NCI-H460 (cell line): ENCODE measurements around the gene TBX4. TPM values are rescaled to one million over a fixed set of nuclear protein-coding genes. Genes with fewer than 3 reads are reported as not detected.
"Not testable (repeated sequence)": the region's sequence is repeated elsewhere in the genome, so short reads cannot be mapped to it uniquely, and the experiment has no call there.

ENCODE experiments used
- DNase-seq: peaks from one replicate; pipeline ENCODE4 v3.0.0-alpha.2; 2016; ENCODE audit warnings: low read depth; ENCODE audit errors: extremely low read depth
- total RNA-seq: library from RNA; depleted of rRNA; stranded (reverse); fragments of >200 nt; shearing (Covaris generic); gene quantifications from 2 replicates; pipeline ENCODE4 v1.2.3, GENCODE V29; 2014; rRNA removed

TBX4 gene
- total RNA-seq, 1 experiment from 2014 or later: 0.07 TPM

- no peak for DNase-seq
Measured at GRCh38 chr17:61517265-61517664, 65.0 kb downstream of the TBX4 start.

GRCh38 chr17:61517843-61518606 lies 65.8 kb downstream of the TBX4 start:
- no peak for DNase-seq

- DNase-seq: no peak
Measured at GRCh38 chr17:61519139-61519538, 66.9 kb downstream of the TBX4 start.

GRCh38 chr17:61519754-61520440 lies 67.7 kb downstream of the TBX4 start:
- DNase-seq: no peak

- DNase-seq: no peak
Measured at GRCh38 chr17:61520897-61521296, 68.7 kb downstream of the TBX4 start.

GRCh38 chr17:61522088-61522487 lies 69.9 kb downstream of the TBX4 start:
- no peak for DNase-seq

- DNase-seq: no peak
Measured at GRCh38 chr17:61524319-61524718, 72.1 kb downstream of the TBX4 start.

- not testable (repeated sequence) for DNase-seq
Measured at GRCh38 chr17:61527441-61527840, 75.2 kb downstream of the TBX4 start.

GRCh38 chr17:61528171-61528570 lies 75.9 kb downstream of the TBX4 start:
- no peak for DNase-seq

- no peak for DNase-seq
Measured at GRCh38 chr17:61531223-61531622, 79.0 kb downstream of the TBX4 start.

- DNase-seq: no peak
Measured at GRCh38 chr17:61532826-61533225, 80.6 kb downstream of the TBX4 start.

- DNase-seq: no peak
Measured at GRCh38 chr17:61533797-61534196, 81.6 kb downstream of the TBX4 start.

- no peak for DNase-seq
Measured at GRCh38 chr17:61534414-61534813, 82.2 kb downstream of the TBX4 start.

Other genes starting within 250 kb of the TBX4 start
- 9.9 and 11.1 TPM in 2 replicates for gene TBX2, start 52.6 kb upstream of the TBX4 start, total RNA-seq
- gene NACA2, start 138.8 kb downstream of the TBX4 start, total RNA-seq: not detected in 2 replicates